GM18861 (cell line): Measurements from ENCODE around the gene RFESD.
"Not testable (repeated sequence)": the region's sequence is repeated elsewhere in the genome, so short reads cannot be mapped to it uniquely, and the experiment has no call there.

ENCODE experiments used
- ATAC-seq: cut with Tn5 transposase; IDR thresholded peaks from one replicate; pipeline ENCODE4 v1.9.1; 2021; ENCODE audit not compliant: unreplicated experiment

Gene RFESD

GRCh38 chr5:95627971-95628810 lies 18.4 kb upstream of the RFESD start:
- ATAC-seq, result no peak

- no peak for ATAC-seq
These were observed 17.6 kb upstream of the RFESD start for GRCh38 chr5:95628933-95629332.

GRCh38 chr5:95630394-95630917 lies 16.1 kb upstream of the RFESD start:
- ATAC-seq, result no peak

- ATAC-seq, result no peak
These were observed 15.2 kb upstream of the RFESD start for GRCh38 chr5:95631255-95631958.

GRCh38 chr5:95631991-95632675 lies 14.4 kb upstream of the RFESD start:
- ATAC-seq, result peak; percentile 96

- ATAC-seq, result not testable (repeated sequence)
These were observed 13.6 kb upstream of the RFESD start for GRCh38 chr5:95632942-95633341.

- no peak for ATAC-seq
These were observed 12.9 kb upstream of the RFESD start for GRCh38 chr5:95633671-95634070.

GRCh38 chr5:95634081-95634480 lies 12.5 kb upstream of the RFESD start:
- no peak for ATAC-seq

- ATAC-seq, result no peak
These were observed 7.9 kb upstream of the RFESD start for GRCh38 chr5:95638632-95639031.

GRCh38 chr5:95641741-95642220 lies 4.8 kb upstream of the RFESD start:
- no peak for ATAC-seq

- no peak for ATAC-seq
These were observed 3.4 kb upstream of the RFESD start for GRCh38 chr5:95643152-95643551.

GRCh38 chr5:95644351-95645042 lies 2.1 kb upstream of the RFESD start:
- ATAC-seq, result peak; percentile 31

GRCh38 chr5:95646226-95646568 lies 380 bp upstream of the RFESD start:
- ATAC-seq, result not testable (repeated sequence)

GRCh38 chr5:95647886-95648860 lies 1.6 kb downstream of the RFESD start:
- ATAC-seq, result no peak

- no peak for ATAC-seq
These were observed 2.7 kb downstream of the RFESD start for GRCh38 chr5:95649274-95649673.

- no peak for ATAC-seq
These were observed 3.5 kb downstream of the RFESD start for GRCh38 chr5:95649842-95650620.

GRCh38 chr5:95652849-95653248 lies 6.3 kb downstream of the RFESD start:
- no peak for ATAC-seq

- ATAC-seq, result no peak
These were observed 7.6 kb downstream of the RFESD start for GRCh38 chr5:95654196-95654595.

GRCh38 chr5:95655575-95655974 lies 9.0 kb downstream of the RFESD start:
- ATAC-seq, result no peak
